Progenitor cell of endocrine pancreas (in vitro differentiated cells): Measurements from ENCODE around the gene PRICKLE4. TPM values are rescaled to one million over a fixed set of nuclear protein-coding genes. Genes with fewer than 3 reads are reported as not detected.
"Not testable (repeated sequence)": the region's sequence is repeated elsewhere in the genome, so short reads cannot be mapped to it uniquely, and the experiment has no call there.

Source experiments
- DNase-seq: peaks from one replicate; pipeline ENCODE4 v3.0.0; 2021; ENCODE audit warnings: low spot score; ENCODE audit not compliant: unreplicated experiment
- H3K27ac Mint-ChIP-seq: 2 replicates; pipeline ENCODE4 v1.8.0; 2021; ENCODE audit warnings: mild to moderate bottlenecking, moderate library complexity, mixed read lengths
- H3K27me3 Mint-ChIP-seq: 2 replicates; pipeline ENCODE4 v1.8.0; 2021; ENCODE audit warnings: mixed read lengths
- H3K36me3 Mint-ChIP-seq: 2 replicates; pipeline ENCODE4 v1.8.0; 2022; ENCODE audit warnings: mixed read lengths; ENCODE audit not compliant: insufficient read depth
- H3K4me1 Mint-ChIP-seq: 2 replicates; pipeline ENCODE4 v1.8.0; 2021; ENCODE audit warnings: low read depth, mixed read lengths
- H3K4me3 Mint-ChIP-seq: 2 replicates; pipeline ENCODE4 v1.8.0; 2021; ENCODE audit warnings: low read depth, mild to moderate bottlenecking, moderate library complexity, mixed read lengths
- H3K9me3 Mint-ChIP-seq: 2 replicates; pipeline ENCODE4 v1.8.0; 2021; ENCODE audit warnings: low read depth, mixed read lengths
- total RNA-seq: library from RNA; stranded (reverse); gene quantifications from 2 replicates; pipeline ENCODE4 v1.2.1, GENCODE V29; 2021
- TF ChIP-seq, protein P1 (sequence below): fragments of 200-600 bp; sonication (generic); IDR thresholded peaks from one replicate; pipeline ENCODE4 v1.5.0; 2021; ENCODE audit warnings: antibody characterized with exemption, mild to moderate bottlenecking; ENCODE audit not compliant: unreplicated experiment

Gene PRICKLE4
- total RNA-seq, 1 donor from 2014 or later, result 4.9 TPM

DNA sequence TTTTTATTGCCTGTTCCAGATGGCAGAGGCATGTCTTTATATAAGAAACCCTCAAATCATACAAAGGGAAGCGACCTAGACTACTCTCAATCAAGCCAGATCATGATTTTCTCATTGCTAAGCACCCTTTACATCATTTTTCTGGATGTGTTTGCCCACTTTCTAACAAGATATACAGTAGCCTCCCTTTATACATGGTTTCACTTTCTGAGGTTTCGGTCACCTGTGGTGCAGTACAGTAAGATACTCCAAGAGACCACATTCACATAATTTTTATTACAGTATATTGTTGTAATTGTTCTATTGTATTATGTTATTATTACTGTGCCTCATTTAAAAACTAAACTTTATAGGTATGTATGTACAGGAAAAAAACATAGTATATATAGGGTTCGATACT lies 30.5 kb downstream of the PRICKLE4 start:
- TF ChIP-seq, protein P1, sequence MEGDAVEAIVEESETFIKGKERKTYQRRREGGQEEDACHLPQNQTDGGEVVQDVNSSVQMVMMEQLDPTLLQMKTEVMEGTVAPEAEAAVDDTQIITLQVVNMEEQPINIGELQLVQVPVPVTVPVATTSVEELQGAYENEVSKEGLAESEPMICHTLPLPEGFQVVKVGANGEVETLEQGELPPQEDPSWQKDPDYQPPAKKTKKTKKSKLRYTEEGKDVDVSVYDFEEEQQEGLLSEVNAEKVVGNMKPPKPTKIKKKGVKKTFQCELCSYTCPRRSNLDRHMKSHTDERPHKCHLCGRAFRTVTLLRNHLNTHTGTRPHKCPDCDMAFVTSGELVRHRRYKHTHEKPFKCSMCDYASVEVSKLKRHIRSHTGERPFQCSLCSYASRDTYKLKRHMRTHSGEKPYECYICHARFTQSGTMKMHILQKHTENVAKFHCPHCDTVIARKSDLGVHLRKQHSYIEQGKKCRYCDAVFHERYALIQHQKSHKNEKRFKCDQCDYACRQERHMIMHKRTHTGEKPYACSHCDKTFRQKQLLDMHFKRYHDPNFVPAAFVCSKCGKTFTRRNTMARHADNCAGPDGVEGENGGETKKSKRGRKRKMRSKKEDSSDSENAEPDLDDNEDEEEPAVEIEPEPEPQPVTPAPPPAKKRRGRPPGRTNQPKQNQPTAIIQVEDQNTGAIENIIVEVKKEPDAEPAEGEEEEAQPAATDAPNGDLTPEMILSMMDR, result no peak
- H3K4me3 Mint-ChIP-seq, result no peak overlapping the region
- H3K9me3 Mint-ChIP-seq, result no peaks in the 10 kb centered on the region
- no peak for DNase-seq
- H3K4me1 Mint-ChIP-seq, result no peaks in the 10 kb centered on the region
- peaks cover 2% of the 10 kb centered on the region for H3K36me3 Mint-ChIP-seq
- no peaks in the 10 kb centered on the region for H3K27me3 Mint-ChIP-seq
- no peak overlapping the region for H3K27ac Mint-ChIP-seq

DNA sequence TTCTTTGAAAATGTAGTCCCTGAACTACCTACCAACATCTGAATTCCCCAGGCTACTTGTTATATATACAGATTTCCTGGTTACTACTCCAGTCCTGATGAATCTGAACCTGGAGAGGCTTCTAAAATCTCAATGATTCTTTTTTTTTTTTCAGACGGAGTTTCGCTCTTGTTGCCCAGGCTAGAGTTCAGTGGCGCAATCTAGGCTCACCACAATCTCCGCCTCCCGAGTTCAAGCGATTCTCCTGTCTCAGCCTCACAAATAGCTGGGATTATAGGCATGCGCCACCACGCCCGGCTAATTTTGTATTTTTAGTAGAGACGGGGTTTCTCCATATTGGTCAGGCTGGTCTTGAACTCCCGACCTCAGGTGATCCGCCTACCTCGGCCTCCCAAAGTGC lies 31.4 kb downstream of the PRICKLE4 start:
- not testable (repeated sequence) for H3K27ac Mint-ChIP-seq, H3K27me3 Mint-ChIP-seq, H3K4me1 Mint-ChIP-seq, H3K9me3 Mint-ChIP-seq, H3K4me3 Mint-ChIP-seq, DNase-seq, H3K36me3 Mint-ChIP-seq

DNA sequence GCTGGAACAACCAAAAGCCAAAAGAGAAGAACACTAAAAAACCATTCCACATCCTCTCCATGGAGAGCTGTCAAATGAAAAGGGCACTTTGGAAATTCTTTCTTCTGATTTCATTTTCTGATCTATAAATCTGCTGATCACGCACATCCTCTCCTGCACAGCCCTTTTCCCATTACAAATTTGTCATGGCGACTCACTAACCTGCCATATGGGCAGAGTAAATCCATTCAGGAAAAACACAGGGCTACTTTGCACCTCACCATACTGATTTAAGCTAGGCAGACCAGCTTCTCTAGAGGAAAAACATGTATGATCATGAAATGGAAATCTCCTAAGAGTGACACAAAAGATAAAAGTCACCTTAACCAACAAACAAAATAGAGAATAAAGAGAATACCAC lies 32.9 kb downstream of the PRICKLE4 start:
- Mint-ChIP-seq H3K4me3 (no peak overlapping the region), H3K9me3 (no peaks in the 10 kb centered on the region), H3K27me3 (no peaks in the 10 kb centered on the region), H3K27ac (no peak overlapping the region), H3K36me3 (peaks cover 3% of the 10 kb centered on the region), H3K4me1 (no peaks in the 10 kb centered on the region)
- TF ChIP-seq, protein P1, result no peak
- DNase-seq, result no peak

DNA sequence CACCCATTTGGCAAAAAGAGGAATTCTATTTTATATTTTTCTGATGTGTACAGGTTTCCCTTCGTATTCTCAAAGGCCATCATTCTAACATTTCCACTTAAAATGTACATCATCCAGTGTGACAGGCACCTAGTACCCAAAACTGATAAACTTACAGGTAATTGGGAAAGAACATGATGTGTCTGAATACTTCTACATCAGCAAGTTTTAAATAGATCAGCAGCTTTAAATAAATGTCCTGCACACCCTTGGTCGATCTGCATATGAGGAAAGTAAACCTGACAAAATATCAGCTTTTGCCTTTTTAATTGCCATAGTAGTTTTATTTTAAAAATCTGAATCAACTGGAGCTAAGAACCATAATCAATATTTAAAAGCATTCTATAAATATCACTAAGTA lies 33.4 kb downstream of the PRICKLE4 start:
- TF ChIP-seq, protein P1, result no peak
- peaks cover 3% of the 10 kb centered on the region for H3K36me3 Mint-ChIP-seq
- H3K4me3 Mint-ChIP-seq, result no peak overlapping the region
- no peaks in the 10 kb centered on the region for H3K27me3 Mint-ChIP-seq
- DNase-seq, result no peak
- H3K9me3 Mint-ChIP-seq, result no peaks in the 10 kb centered on the region
- H3K27ac Mint-ChIP-seq, result no peak overlapping the region
- no peaks in the 10 kb centered on the region for H3K4me1 Mint-ChIP-seq

DNA sequence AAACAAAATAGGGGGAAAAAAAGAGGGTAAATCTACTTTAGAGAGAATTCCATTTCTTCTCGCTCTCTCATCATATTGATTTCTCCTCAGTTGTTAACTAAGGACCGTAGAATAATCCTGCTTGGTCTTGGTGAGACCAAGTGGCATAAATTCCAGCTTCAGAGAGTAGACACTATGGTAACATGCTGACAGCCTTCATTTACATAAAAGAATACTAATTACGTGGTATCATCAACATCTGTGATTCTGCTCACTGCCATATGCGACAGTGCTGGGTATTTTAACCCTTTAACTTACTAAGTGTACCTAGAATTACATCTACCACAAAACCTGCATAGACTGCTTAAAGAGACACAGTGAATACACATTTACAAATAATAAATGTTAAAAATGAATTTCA lies 34.0 kb downstream of the PRICKLE4 start:
- DNase-seq, result no peak
- H3K27ac Mint-ChIP-seq, result no peak overlapping the region
- H3K4me1 Mint-ChIP-seq, result no peaks in the 10 kb centered on the region
- no peaks in the 10 kb centered on the region for H3K9me3 Mint-ChIP-seq
- H3K4me3 Mint-ChIP-seq, result no peak overlapping the region
- H3K27me3 Mint-ChIP-seq, result no peaks in the 10 kb centered on the region
- TF ChIP-seq, protein P1, result no peak
- peaks cover 3% of the 10 kb centered on the region for H3K36me3 Mint-ChIP-seq

DNA sequence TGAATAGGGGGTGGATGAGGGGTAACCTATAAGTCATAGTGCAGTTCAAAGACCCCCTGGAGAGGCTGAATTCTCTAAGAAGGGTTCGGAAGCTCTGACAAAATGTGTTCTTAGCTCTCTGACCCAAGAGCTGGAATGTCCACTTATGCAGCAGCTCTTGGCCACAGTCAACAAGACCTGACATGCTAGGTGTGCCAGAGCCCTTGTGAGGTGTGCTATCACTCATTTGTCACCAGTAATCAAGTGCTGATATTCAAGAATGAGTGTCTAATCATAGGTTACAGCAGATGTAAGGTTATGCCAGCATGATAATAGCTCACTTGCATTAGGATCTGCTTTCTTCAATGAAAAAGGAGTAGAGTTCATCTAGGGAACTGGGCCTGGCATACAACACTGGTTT lies 35.0 kb downstream of the PRICKLE4 start:
- Mint-ChIP-seq H3K27ac (no peak overlapping the region), H3K4me1 (no peaks in the 10 kb centered on the region), H3K4me3 (no peak overlapping the region), H3K9me3 (no peaks in the 10 kb centered on the region), H3K27me3 (no peaks in the 10 kb centered on the region), H3K36me3 (peaks cover 3% of the 10 kb centered on the region)
- TF ChIP-seq, protein P1, result no peak
- DNase-seq, result no peak
